Activated gamma-delta T cell (primary cell): ENCODE data around the gene SAMD11.

ENCODE experiments used
- DNase-seq: peaks from one replicate; lab custom pipeline; 2025; lab: John Stamatoyannopoulos, UW

SAMD11 gene

DNA sequence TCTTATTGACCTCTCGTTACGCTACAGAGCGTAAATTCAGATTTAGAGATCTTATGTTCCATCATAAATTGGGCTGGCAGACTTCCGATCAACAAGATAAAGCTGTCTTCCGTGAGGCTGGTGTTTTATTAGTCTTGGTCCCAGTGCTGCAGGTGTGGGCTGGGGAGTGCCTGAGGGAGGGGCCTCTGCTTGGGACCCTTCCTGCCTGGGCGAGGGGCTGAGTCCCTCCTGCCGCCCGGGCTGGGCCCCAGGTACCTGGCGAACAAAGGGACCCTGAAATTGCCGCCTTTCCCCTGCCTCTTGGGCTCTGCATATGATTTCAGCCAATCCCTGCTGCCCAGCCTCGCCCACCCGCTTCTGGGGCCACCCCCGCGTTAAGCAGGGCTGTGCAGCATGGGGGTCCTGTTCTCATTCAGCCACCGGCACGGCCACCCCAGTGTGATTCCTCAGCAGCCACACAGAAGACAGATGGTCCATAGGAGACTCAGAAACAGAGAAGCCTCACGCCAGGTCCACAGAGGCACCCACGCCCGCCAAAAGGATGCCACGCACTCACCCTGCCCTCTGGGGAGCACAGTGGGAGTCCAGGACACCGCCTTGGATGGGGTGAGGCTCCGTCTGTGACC, 6.1 kb upstream of the SAMD11 start:
- no peak for DNase-seq

DNA sequence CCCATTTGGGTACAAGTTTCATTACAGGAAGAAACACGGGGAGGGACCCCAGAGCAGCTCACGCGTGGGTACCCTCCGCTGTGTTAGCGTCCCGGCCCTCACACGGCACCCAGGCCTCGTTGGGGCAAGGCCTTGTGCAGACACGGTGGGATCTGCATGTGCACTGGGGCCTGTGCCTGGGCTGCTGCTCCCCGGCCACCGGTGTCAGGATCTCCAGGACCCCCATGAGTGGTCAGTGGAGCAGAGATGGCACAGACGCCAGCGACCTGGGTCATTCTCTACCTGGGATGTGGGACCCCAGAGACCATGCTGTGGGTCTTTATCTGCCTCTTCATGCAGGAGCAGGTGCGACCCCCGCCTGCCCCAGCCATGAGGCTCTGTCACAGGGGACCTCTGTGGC, 5.4 kb upstream of the SAMD11 start:
- no peak for DNase-seq

DNA sequence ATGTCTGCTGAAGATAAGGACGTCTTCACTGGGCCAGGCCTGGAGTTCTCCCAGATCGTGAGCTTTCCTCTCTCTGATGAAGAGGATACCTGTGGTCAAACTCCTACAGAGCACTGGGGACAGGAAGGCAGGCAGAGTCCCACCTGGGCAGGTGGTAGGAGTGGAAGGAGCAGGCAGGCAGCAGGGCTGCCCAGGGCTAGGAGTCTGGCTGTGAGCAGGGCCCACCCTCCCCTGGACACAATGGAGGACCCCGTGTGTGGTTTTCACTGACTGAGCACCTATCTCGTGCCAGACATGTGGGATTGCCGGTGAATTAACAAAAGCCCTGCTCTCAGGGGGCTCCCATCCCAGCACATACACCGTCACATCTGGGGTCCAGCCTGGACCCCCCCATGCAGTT, 4.9 kb upstream of the SAMD11 start:
- DNase-seq: no peak

DNA sequence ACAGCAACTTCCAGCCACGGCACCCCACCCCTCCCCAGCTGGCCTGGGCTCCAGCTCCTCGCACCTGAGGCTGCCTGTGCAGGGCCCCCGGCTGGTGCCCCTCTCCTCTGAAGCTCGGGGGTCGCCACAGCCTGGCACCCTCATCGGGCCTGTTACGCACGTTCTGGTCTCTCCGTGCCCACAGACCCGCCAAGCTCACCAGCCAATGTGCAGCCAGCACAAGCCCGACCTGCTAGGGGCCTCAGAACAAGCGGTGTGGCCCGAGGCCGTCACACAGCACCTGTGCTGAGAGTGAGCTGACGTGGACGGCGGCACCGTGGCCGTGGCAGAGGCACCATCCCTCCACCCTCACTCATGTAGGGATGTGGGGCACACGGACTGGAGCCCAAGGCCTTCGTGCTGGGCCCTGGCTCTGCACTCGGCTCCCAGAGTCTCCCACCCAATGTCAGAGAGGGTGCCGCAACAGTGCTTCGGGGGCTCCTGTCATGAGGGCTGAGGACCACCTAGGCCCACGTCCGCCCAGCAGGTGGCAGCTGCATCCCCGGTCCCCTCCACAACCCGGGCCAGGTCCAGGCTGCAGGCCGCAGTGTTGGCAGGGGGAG, 4.4 kb upstream of the SAMD11 start:
- DNase-seq: no peak

DNA sequence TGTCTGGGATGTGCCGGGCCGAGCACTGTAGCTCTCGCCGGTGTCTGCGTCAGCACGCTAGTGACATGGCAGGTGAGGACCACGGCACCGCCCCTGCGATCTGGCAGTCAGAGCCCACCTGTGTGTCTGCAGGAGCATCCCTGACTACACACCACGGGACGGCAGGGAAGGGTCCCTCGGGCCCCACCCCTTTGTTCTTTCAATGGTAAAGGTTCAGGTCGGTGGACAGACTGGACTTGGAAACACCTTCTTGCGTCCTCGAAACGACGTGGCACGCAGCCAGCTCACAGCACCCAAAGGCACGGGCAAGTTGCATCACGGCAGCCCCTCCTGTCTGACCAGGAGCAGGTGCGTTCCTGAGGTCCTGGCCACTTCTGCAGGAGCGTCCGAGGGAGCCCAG, 3.7 kb upstream of the SAMD11 start:
- no peak for DNase-seq

DNA sequence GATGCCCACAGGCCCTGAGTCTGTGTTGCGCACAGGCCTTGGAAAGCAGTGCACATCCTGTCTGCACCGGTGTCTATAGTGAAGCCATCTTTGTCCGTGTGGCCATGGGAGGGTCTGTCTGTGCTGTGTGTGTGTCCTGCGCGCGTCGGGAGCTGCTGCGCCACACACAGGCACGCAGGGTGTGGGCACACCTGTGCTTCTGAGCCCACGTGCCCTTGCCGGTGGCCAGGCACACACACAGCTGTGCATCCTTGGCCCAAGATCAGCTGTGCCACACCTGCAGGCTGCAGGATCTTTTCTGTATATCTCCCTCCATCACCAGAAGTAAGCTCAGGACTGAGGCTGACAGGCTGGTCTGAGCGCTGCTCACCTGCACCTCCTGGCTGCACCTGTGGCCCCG, 3.2 kb upstream of the SAMD11 start:
- no peak for DNase-seq

DNA sequence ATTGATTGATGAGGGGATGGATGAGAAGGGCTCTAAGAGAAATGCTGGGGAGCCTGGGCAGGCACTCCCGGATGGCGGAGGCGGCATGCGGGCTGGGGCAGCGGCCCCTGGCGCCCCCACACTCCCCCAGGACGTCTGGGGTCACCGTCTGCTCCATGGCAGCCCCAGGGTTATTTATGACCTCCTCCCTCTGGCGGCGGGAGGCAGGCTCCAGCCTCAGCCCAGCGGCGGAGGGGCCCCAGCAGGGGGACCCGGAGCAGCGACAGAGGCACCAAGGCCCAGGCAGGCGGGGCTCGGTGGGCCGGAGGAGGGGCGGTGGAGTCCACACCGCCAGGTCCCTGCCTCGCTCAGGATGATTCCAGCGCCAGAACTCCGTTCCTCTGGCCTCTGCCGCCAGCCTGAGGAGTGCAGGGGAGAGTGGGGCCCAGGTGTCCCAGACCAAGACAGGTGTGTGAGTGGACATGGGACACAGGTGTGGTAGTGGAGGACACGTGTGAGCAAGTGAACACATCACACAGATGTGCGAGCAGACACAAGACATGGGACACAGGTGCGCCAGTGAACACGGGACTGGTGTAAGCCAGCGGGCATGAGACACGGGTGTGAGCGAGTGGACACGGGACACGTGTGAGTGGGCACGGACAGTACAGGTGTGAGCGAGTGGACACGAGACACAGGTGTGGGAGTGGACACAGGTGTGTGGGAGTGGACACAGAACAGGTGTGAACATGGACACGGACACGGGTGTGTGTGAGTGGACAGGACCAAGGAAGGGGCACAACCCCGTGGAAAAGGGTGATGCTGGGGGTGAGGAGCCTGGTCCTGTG, 2.5 kb upstream of the SAMD11 start:
- DNase-seq: no peak

DNA sequence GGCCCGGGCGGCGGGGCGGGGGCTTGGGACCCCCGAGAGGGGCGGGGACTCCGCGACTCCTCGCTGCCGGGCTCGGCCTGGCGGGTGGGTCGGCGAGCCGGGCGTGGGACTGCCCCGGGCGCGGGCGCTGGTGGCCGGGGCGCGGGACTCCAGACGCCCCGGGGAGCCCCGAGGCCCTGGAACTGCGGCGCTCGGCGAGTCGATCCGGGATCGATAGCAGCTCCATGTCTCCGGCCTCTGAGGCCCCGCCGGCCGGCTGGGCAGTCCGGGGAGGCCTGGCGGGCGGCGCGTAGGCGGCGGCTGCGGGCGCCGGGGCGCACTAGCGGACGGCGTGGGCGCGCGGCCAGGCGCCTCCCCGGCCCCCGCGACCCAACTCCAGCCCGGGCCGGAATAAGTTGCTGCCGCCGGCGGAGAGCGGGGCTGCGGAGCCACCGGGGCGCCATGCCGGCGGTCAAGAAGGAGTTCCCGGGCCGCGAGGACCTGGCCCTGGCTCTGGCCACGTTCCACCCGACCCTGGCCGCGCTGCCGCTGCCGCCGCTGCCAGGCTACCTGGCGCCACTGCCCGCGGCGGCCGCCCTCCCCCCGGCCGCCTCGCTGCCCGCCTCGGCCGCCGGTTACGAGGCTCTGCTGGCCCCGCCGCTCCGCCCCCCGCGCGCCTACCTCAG, 400 bp downstream of the SAMD11 start:
- no peak for DNase-seq

DNA sequence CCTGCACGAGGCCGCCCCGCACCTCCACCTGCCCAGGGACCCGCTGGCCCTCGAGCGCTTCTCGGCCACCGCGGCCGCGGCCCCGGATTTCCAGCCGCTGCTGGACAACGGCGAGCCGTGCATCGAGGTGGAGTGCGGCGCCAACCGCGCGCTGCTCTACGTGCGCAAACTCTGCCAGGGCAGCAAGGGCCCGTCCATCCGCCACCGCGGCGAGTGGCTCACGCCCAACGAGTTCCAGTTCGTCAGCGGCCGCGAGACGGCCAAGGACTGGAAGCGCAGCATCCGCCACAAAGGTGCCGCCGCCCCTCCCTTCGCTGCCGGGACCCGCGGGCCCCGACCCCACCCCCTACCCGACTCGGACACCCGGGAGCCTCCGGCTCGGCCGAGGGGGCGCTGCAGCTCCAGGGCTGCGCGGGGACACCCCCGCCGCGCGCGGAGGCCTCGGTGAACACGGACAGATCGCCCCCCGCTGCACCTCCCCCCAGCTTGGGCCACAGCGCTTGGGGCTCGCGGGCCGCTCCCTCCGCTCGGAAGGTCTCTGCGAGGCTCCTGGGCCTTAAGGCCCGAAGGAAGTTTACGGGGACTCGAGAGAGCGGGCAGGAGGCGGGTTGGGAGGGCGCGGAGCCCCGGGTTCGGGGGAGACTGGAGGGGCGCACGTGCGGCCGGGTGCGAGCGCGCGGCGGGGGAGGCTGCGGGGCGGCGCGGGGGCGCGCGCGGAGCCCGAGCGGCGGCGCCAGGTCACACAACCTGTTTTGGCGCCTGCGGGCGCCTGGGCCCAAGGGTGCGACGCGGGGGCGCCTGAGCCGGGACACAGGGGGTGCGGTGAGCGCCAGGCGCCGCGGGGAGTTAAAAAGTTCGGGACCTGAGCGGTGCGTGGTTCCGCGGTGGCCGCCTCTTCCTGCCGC, 1.2 kb downstream of the SAMD11 start:
- no peak for DNase-seq

DNA sequence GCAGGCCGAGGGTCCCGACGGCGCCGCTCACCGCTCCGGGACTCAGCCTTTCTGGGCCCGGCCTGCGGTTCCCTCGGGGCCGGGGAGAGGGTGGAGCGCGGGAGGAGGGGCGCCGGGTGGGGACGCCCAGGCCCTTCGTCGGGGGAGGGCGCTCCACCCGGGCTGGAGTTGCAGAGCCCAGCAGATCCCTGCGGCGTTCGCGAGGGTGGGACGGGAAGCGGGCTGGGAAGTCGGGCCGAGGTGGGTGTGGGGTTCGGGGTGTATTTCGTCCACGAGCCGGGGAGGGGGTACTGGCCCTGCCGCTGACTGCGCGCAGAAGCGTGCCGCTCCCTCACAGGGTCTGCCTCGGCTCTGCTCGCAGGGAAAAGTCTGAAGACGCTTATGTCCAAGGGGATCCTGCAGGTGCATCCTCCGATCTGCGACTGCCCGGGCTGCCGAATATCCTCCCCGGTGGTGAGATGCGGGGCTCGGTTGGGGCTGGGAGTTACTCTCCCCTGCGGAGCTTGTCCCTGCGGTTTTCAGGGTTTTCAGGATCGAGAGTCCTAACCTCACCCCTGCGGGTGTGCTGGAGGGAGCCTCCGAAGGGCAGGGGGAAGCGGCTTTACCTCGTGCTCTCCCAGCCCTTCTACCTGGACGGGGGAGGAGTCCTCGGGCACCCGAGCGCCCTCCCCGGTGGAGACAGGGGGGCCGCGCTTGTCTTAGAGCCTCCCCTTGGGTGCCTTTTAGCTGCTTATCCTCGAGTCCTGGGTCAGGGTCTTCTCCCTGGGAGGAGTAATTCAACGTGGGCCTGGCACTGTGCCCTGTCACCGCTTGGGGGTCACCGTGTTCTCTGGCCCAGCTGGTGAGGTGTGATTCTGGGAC, 2.1 kb downstream of the SAMD11 start:
- DNase-seq: no peak

DNA sequence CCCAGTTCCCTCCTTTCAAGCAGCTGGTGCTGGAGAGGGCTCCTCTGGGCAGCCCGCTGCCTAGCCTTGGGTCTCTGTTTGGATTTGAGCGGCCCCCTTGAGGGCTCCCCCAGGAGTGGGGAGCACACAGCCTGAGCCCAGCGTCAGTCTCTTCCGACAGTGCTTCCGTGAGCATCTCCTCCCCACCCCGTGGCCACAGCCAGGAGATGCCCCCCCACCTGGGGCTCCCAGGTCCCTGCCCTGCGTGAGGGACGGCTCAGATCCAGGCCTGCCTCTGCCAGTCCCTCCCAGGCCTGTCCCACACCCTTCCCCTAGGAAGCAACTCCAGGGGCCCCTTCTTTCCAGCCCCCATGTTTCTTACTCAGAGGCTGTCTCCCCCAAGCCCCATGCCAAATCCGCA, 3.5 kb downstream of the SAMD11 start:
- no peak for DNase-seq

DNA sequence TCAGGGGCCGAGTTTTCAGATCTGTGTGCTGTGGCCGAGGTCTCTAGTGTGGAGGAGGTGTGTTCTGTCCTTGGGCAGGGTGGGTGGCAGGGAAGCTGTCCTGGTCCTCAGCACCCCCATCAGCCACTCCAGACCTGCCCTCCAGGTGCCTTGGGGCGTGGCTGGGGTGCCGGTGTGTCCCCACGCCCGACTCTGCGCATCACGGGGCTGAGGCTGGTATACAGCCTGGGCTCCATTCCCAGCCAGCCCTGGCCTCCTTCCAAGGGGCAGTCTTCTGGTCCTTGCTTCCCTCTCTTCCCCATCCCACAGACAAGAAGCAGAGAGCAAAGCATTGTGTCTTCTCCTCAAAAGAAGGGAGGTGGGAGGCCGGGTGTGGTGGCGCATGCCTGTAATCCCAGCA, 4.0 kb downstream of the SAMD11 start:
- DNase-seq: no peak

DNA sequence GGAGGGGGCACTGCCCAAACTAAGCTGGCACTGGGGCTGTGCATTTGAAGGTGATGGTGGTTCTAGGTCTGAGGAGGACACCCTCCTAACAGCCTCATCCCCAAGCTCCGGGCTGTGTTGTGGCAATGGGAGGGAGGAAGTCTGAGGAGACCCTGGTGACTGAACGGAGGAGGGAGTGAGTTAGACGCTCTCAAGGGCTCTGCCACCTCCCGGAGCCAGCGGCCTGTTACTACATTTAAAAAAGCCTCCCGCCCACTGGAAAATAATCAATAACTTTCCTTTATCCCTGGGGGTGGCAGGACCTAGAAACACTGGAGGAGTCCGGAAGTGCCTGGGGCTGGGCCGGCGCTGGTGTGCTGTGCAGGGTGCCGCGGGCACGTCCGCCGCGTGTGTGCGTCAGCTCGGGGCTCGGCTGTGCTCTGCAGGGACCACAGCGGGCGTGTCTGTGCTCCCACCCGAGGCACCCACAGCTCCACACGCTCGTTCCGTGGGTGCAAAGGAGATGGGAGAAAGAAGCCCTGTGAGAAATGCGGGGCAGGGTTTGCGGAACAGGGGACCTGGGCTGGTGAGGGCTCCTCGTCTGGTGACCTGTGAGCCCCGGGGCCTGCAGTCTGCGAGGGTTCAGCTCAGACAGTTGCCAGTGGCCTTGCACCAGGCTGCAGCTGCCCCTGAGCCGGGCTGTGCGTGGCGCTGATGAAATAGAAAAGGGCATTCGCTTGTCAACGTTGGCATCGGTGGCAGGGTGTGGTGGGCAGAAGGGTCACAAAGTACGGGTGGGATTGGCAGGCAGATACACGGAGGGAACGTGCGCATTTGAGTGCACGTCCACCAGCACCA, 5.3 kb downstream of the SAMD11 start:
- DNase-seq: no peak

DNA sequence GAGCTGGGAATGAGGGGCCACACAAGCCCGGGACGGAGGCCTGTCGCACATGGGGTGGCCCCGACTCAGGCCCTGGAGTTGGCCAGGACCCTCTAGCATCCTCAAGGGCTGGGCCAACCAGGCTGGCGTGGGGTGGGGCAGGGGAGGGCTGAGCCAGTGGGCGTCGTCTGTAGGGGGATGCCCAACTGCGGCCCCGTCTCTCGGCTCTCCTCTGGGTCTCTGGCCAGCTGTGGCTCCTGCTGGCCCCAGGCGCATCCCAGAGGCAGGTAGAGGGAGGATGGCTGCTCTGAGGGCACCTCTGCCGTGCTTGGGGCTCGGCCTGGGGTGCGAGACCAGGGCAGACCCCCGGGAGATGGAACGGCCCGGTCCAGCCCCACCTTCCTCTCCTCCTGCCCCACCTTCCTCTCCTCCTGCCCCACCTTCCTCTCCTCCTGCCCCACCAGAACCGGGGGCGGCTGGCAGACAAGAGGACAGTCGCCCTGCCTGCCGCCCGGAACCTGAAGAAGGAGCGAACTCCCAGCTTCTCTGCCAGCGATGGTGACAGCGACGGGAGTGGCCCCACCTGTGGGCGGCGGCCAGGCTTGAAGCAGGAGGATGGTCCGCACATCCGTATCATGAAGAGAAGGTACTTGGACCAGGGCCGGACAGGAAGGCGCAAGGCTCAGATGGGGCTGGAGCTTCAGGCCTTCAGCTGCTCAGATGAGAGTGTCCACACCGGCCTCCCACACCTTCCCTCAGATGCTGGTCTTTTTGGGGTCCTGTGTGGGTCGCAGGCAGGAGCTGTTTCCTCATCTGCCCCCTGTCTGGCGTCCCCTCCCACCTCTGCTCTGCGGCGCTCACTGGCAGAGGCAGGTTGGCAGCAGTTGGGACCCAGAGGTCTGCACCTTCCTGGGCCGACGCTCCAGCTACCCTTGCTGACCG, 6.2 kb downstream of the SAMD11 start:
- no peak for DNase-seq

DNA sequence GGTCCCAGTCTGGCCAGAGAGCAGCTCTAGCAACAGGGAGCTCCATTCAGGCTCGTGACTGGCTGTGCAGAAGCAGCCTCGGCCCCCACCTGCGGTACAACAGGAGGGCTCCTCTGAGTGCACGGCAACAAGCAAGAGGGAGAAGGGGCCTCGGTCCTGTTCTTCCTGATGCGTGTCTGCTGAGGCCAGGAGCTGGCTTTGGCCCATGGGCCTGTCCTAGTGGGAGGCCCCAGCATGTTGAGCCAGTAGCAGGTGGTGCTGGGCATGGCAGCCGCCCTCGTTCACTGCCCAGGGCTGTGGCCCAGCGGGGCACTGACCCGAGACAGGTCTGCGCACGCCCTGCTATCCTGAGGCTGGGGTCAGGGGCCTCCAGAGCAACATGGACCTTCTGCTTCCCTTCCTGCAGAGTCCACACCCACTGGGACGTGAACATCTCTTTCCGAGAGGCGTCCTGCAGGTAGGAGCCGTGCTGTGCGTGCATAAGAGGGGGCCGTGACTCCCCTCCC, 7.0 kb downstream of the SAMD11 start:
- DNase-seq: no peak

DNA sequence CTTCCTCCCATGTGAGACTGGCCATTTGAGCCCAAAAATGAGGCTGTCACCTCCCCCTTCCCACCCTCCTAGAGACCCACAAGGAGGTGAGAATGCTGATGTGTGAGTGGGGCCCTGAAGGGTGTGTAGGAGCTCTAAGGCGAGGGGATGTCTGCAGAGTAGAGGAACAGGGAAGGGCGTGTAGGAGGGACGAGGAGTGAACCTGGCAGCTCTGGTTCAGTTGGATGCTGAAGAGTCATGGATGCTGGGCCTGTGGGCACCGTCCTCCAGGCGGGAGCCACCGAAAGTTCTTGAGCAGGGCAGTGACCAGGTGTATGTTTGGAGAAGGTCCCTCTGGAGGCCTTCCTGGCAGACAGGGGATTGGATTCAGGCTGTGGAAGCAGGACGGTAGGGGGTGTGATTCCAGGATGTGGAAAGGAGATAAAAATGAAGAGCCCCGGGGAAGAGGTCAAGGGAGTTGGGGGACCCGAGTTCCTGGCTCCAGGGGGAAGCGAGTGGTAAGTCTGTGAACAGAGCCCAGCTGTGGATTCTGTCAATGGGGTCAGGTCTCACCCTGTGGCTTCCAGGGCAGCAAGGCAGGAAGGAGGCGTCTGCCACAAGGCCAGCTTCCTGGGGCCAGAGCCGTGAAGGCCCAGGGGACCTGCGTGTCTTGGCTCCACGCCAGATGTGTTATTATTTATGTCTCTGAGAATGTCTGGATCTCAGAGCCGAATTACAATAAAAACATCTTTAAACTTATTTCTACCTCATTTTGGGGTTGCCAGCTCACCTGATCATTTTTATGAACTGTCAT, 7.9 kb downstream of the SAMD11 start:
- DNase-seq: no peak

DNA sequence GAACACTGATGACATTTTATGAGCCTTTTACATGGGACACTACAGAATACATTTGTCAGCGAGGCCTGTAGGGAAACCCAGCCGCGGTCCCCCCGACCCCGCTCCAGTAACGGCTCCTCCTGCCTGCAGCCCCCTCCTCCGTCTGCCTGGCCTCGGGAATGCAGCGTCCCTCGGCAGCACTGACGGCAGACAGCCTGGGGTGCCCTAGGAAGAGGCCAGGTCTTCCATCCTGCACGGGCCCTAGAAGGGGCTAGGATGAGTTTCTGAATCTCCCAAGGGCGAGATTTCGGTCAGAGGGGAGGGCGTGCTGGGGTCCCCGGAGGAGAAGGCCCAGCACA, 8.4 kb downstream of the SAMD11 start:
- DNase-seq: no peak
